Lower leg skin (tissue), 3 donors: ENCODE data around the gene SELENON.

Experiments
- CTCF ChIP-seq, 3 donors: fragments of 450-650 bp; IDR thresholded peaks; one replicate each; pipeline ENCODE4 v1.5.1; 2016; ENCODE audit warnings: antibody characterized with exemption in 3 of 3, mild to moderate bottlenecking in 3 of 3, moderate library complexity in 2 of 3
- POLR2A ChIP-seq, 2 donors: fragments of 450-650 bp; IDR thresholded peaks; one replicate each; pipeline ENCODE4 v1.6.1; 2016 to 2017; ENCODE audit warnings: antibody characterized with exemption in 2 of 2, mild to moderate bottlenecking in 1 of 2, moderate library complexity in 1 of 2

- TF ChIP-seq POLR2A (IDR thresholded peaks at IDR 0.05) (no peak), CTCF (IDR thresholded peaks at IDR 0.05) (no peak)
Observed at GRCh38 chr1:25837262-25837875, 37.4 kb downstream of the SELENON start.
